Endothelial cell of umbilical vein (primary cell): ENCODE measurements around the gene CYP4V2. TPM values are rescaled to one million over a fixed set of nuclear protein-coding genes. Genes with fewer than 3 reads are reported as not detected.

Experiments
- BruUV-seq: library from RNA; stranded (reverse); fragments of 400-500 nt; replicated peaks from 2 replicates; lab custom pipeline; 2021; lab: Mats Ljungman, UMichigan
- CTCF ChIA-PET: fragments of 300-600, 350-600 bp; sonication (Branson Sonifier 250); formaldehyde crosslinking; loops from one replicate; lab custom pipeline; 2021; ENCODE audit warnings: antibody characterized with exemption, inconsistent platforms; lab: Charles Lee
- POLR2A ChIA-PET: fragments of 300-600, 350-600 bp; sonication (Branson Sonifier 250); formaldehyde crosslinking; loops from one replicate; lab custom pipeline; 2021; ENCODE audit warnings: antibody characterized with exemption, inconsistent platforms; lab: Charles Lee
- DNase-seq: peaks from one replicate; pipeline ENCODE4 v3.0.0-alpha.2; 2011; ENCODE audit warnings: low read depth, low spot score
- FAIRE-seq: peaks from 2 replicates; lab custom pipeline; 2011; peaks lifted over from hg19 to GRCh38; lab: Jason Lieb, UNC
- H2AFZ ChIP-seq: 2 replicates; pipeline ENCODE4 v1.6.0; 2012; ENCODE audit warnings: low read depth, low read length, control low read depth, inconsistent platforms
- H3K27ac ChIP-seq: 2 replicates; pipeline ENCODE4 v1.5.1; 2011; ENCODE audit warnings: low read depth, mild to moderate bottlenecking, control low read depth, low read length, moderate library complexity; ENCODE audit not compliant: insufficient read depth
- H3K27me3 ChIP-seq, 2 experiments: 2 replicates each; pipeline versions ENCODE4 v1.6.0 to v1.6.1; 2011; ENCODE audit warnings: low read length in 2 of 2, mixed read lengths in 1 of 2; ENCODE audit not compliant: control insufficient read depth in 2 of 2, insufficient read depth in 2 of 2
- H3K36me3 ChIP-seq, 2 experiments: 2 replicates in 1 of 2; 3 replicates in 1 of 2; pipeline ENCODE4 v1.5.1; 2011; ENCODE audit warnings: low read length in 2 of 2, mild to moderate bottlenecking in 1 of 2, moderate library complexity in 1 of 2; ENCODE audit not compliant: control insufficient read depth in 2 of 2, insufficient read depth in 2 of 2; ENCODE audit errors: extremely low read depth in 1 of 2
- H3K4me1 ChIP-seq: 3 replicates; pipeline ENCODE4 v1.5.1; 2011; ENCODE audit warnings: mild to moderate bottlenecking, low read length; ENCODE audit not compliant: control insufficient read depth, insufficient read depth; ENCODE audit errors: extremely low read depth
- H3K4me2 ChIP-seq: 2 replicates; pipeline ENCODE4 v1.6.1; 2011; ENCODE audit warnings: low read length, control low read depth, mixed read lengths; ENCODE audit not compliant: insufficient read depth
- H3K4me3 ChIP-seq, 3 experiments: fragments of 200-600 bp in 1 of 3; sonication (generic), shearing (Covaris generic) in 1 of 3; replicated peaks in 1 of 3; 2 replicates each; pipeline ENCODE4 v1.5.1; 2011 to 2016; ENCODE audit warnings: control low read depth in 3 of 3, low read length in 3 of 3, mild to moderate bottlenecking in 2 of 3, inconsistent platforms in 1 of 3, low read depth in 1 of 3, moderate library complexity in 1 of 3; ENCODE audit not compliant: insufficient read depth in 1 of 3
- H3K79me2 ChIP-seq: 2 replicates; pipeline ENCODE4 v1.6.0; 2012; ENCODE audit warnings: low read length, inconsistent platforms; ENCODE audit not compliant: control insufficient read depth, insufficient read depth
- H3K9ac ChIP-seq: replicated peaks from 2 replicates; pipeline ENCODE3; 2011; ENCODE audit warnings: low read length, control low read depth; ENCODE audit not compliant: insufficient read depth; ENCODE audit errors: extremely low read depth
- H3K9me1 ChIP-seq: replicated peaks from 3 replicates; pipeline ENCODE4 v1.6.0; 2011; ENCODE audit warnings: mild to moderate bottlenecking, low read length; ENCODE audit not compliant: control insufficient read depth, insufficient read depth; ENCODE audit errors: extremely low read depth
- H3K9me3 ChIP-seq: replicated peaks from 2 replicates; pipeline ENCODE4 v1.5.1; 2012; ENCODE audit warnings: low read length, inconsistent platforms; ENCODE audit not compliant: control insufficient read depth, insufficient read depth
- H4K20me1 ChIP-seq: replicated peaks from 2 replicates; pipeline ENCODE3; 2011; ENCODE audit warnings: mild to moderate bottlenecking, low read length; ENCODE audit not compliant: control insufficient read depth, insufficient read depth; ENCODE audit errors: extremely low read depth
- CTCF ChIP-seq, 2 donors: IDR thresholded peaks; 1 replicate in 1 of 2; 2 replicates in 1 of 2; pipeline ENCODE4 v1.5.1; 2011; ENCODE audit warnings: low read length in 2 of 2, mild to moderate bottlenecking in 2 of 2, moderate library complexity in 2 of 2, control low read depth in 1 of 2, inconsistent platforms in 1 of 2, low read depth in 1 of 2; ENCODE audit not compliant: insufficient read depth in 1 of 2; ENCODE audit errors: extremely low read depth in 1 of 2
- EZH2 ChIP-seq: IDR thresholded peaks from 2 replicates; pipeline ENCODE4 v1.6.1; 2012; ENCODE audit warnings: borderline replicate concordance, low read depth, mild to moderate bottlenecking, moderate library complexity, low read length, inconsistent platforms; ENCODE audit not compliant: severe bottlenecking
- FOS ChIP-seq: IDR thresholded peaks from 2 replicates; pipeline ENCODE4 v1.6.1; 2011; ENCODE audit warnings: mild to moderate bottlenecking, low read length, moderate library complexity, borderline replicate concordance; ENCODE audit not compliant: insufficient read depth
- GATA2 ChIP-seq: IDR thresholded peaks from 2 replicates; pipeline ENCODE4 v1.7.0; 2011; ENCODE audit warnings: low read depth, mild to moderate bottlenecking, moderate library complexity, mixed read lengths, low read length; ENCODE audit not compliant: insufficient read length, insufficient read depth
- JUN ChIP-seq: IDR thresholded peaks from 2 replicates; pipeline ENCODE4 v1.6.1; 2011; ENCODE audit warnings: borderline replicate concordance, low read depth; ENCODE audit not compliant: insufficient read length, insufficient read depth
- MYC ChIP-seq: IDR thresholded peaks from one replicate; pipeline ENCODE4 v1.6.1; 2011; ENCODE audit warnings: mild to moderate bottlenecking, low read depth, low read length
- POLR2A ChIP-seq: IDR thresholded peaks from 2 replicates; pipeline ENCODE4 v1.6.1; 2012; ENCODE audit warnings: low read depth, mild to moderate bottlenecking, control low read depth, low read length
- POLR2AphosphoS5 ChIP-seq: IDR thresholded peaks from 2 replicates; pipeline ENCODE4 v1.6.1; 2012; ENCODE audit warnings: low read depth, mild to moderate bottlenecking, control low read depth, low read length, moderate library complexity; ENCODE audit not compliant: insufficient read depth
- dilution Hi-C: fragments of 300-500 bp; cut with MboI; formaldehyde crosslinking; loops from one replicate; pipeline ENCODE4 v1.15.0; 2019; ENCODE audit warnings: low sequenced_read_pairs; ENCODE audit not compliant: extremely low pct_ligation_motif_present
- intact Hi-C: fragments of 100-400 bp; cut with micrococcal nuclease; formaldehyde crosslinking; loops from one replicate; pipeline ENCODE4 v1.10.0; 2022
- polyA plus RNA-seq, 4 experiments: library from polyadenylated mRNA; depleted of rRNA in 3 of 4; stranded (reverse) in 3 of 4; unstranded in 1 of 4; fragments of >200 nt; gene quantifications; 2 replicates each; pipeline versions ENCODE4 v1.2.1 to v1.2.3, GENCODE V29; 2011 to 2012; ENCODE audit warnings: missing spikeins in 1 of 4
- total RNA-seq: library from RNA; stranded (reverse); gene quantifications from 2 replicates; pipeline ENCODE4 v1.2.3, GENCODE V29; 2021
- TF ChIP-seq, protein P1 (sequence below): IDR thresholded peaks from 2 replicates; pipeline ENCODE4 v1.6.1; 2011; ENCODE audit not compliant: insufficient read depth, insufficient read length

The CYP4V2 gene
- total and polyA plus RNA-seq, 2 donors (not counting 3 experiments of a cell fraction or from before 2014, with no cell fraction given): 0.28 to 1.7 TPM

DNA sequence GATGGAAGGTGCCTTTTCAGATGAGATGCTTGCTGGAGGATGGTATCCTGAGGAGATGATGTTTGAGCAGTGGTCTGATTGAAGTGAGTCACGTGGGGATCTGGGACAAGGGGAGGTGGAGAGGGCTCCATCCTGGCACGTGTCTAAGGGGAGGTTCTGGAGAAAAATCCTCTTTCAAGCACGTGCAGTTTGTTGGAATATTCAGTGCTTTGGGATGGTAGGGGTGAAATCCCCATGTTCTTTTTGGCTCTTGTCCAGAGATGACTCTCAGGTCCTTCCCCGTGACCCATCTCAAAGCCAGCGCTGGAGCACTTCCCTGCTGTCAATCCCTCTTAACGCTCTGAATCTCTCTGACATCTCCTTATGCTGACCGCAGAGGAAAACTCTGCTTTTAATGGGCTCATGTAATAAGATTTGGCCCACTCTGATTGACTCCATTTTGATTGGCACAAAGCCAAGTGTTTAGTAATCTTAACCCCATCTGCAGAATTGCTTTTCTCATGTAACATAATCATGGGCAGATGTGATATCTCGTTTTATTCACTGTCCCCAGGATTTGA lies 25.2 kb downstream of the CYP4V2 start:
- ChIA-PET POLR2A (no interaction called here), CTCF (no interaction called here)
- H3K27me3 ChIP-seq: no peaks in the 10 kb centered on the region
- H3K4me2 ChIP-seq: no peak overlapping the region
- no peak for FAIRE-seq
- no peak overlapping the region for H3K4me3 ChIP-seq
- H3K4me1 ChIP-seq: no peaks in the 10 kb centered on the region
- no peak overlapping the region for H2AFZ ChIP-seq
- no peaks in the 10 kb centered on the region for H3K36me3 ChIP-seq
- H3K27ac ChIP-seq: no peak overlapping the region
- H4K20me1 ChIP-seq: no peaks in the 10 kb centered on the region
- BruUV-seq: no TSS peak
- no peak for TF ChIP-seq GATA2
- no peak for TF ChIP-seq MYC
- TF ChIP-seq POLR2AphosphoS5: no peak
- TF ChIP-seq, protein P1, sequence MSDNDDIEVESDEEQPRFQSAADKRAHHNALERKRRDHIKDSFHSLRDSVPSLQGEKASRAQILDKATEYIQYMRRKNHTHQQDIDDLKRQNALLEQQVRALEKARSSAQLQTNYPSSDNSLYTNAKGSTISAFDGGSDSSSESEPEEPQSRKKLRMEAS: no peak
- no peak for TF ChIP-seq CTCF (IDR thresholded peaks at IDR 0.05; ENCODE audit: extremely low read depth in 1 of 2, insufficient read depth in 1 of 2, low read depth in 1 of 2, low read length in 2 of 2)
- TF ChIP-seq JUN: no peak
- TF ChIP-seq FOS: no peak
- no peak for TF ChIP-seq POLR2A
- TF ChIP-seq EZH2: no peak
- H3K79me2 ChIP-seq: no peaks in the 10 kb centered on the region
- no peaks in the 10 kb centered on the region for H3K9me3 ChIP-seq
- no peak for DNase-seq
- intact Hi-C loops: no loop called here
- H3K9ac ChIP-seq: no peak overlapping the region
- no peaks in the 10 kb centered on the region for H3K9me1 ChIP-seq
- dilution Hi-C loops: no loop called here
